SJSA1 (cell line): ENCODE data around the gene HOXA10. TPM values are rescaled to one million over a fixed set of nuclear protein-coding genes. Genes with fewer than 3 reads are reported as not detected.

ENCODE experiments used
- DNase-seq, 2 experiments: peaks; one replicate each; pipeline ENCODE4 v3.0.0-alpha.2; 2015 to 2020; ENCODE audit warnings: low spot score in 2 of 2, low read depth in 1 of 2
- H3K27ac ChIP-seq: fragments of 250-450 bp; sonication (Bioruptor Pico); 2 replicates; pipeline ENCODE4 v1.5.1; 2020; ENCODE audit warnings: mild to moderate bottlenecking, moderate library complexity
- H3K27me3 ChIP-seq: fragments of 250-450 bp; sonication (Bioruptor Pico); replicated peaks from 2 replicates; pipeline ENCODE4 v1.5.1; 2020; ENCODE audit warnings: mild to moderate bottlenecking, moderate library complexity
- H3K36me3 ChIP-seq: fragments of 250-450 bp; sonication (Bioruptor Pico); 2 replicates; pipeline ENCODE4 v1.5.1; 2020; ENCODE audit warnings: mild to moderate bottlenecking
- H3K4me1 ChIP-seq: fragments of 250-450 bp; sonication (Bioruptor Pico); replicated peaks from 2 replicates; pipeline ENCODE4 v1.6.1; 2021; ENCODE audit warnings: mild to moderate bottlenecking
- H3K4me3 ChIP-seq: fragments of 250-450 bp; sonication (Bioruptor Pico); 2 replicates; pipeline ENCODE4 v1.5.1; 2020; ENCODE audit warnings: mild to moderate bottlenecking
- H3K9me3 ChIP-seq: fragments of 250-450 bp; sonication (Bioruptor Pico); replicated peaks from 2 replicates; pipeline ENCODE4 v1.5.1; 2020; ENCODE audit warnings: mild to moderate bottlenecking
- total RNA-seq: library from RNA; depleted of rRNA; stranded (reverse); fragments of >200 nt; shearing (Covaris generic); gene quantifications from 2 replicates; pipeline ENCODE4 v1.2.3, GENCODE V29; 2014

Gene HOXA10
- total RNA-seq, 1 experiment from 2014 or later: 15.5 TPM

DNA sequence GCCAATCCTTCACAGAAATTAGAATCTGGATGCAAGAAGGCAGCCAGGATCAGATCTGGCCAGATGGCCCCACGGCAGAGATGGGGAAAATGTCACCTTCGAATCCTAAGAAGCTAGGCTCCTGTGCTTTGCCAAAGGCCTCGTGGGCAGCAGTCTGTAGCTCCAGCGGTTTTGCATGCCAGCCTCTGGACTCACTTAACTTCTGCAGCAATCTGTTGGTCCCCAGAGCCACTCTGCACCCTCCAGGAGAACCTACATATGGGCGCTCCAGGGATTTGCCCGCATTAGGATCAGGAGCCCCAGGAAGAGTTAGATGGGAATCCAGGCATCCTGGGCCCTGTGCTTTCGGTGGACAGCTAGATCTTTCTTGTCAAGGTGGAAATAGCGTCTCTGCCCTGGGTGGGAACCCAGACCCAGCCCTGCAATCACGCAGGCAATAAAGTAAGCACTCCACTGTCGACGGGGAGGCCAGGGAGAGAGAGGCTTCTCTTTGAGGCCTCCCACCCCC lies 35.9 kb upstream of the HOXA10 start:
- no peaks in the 10 kb centered on the region for H3K27me3 ChIP-seq
- no peak for DNase-seq
- H3K4me3 ChIP-seq: no peak overlapping the region
- no peaks in the 10 kb centered on the region for H3K9me3 ChIP-seq
- no peaks in the 10 kb centered on the region for H3K36me3 ChIP-seq
- peaks cover 6% of the 10 kb centered on the region for H3K4me1 ChIP-seq
- no peak overlapping the region for H3K27ac ChIP-seq

DNA sequence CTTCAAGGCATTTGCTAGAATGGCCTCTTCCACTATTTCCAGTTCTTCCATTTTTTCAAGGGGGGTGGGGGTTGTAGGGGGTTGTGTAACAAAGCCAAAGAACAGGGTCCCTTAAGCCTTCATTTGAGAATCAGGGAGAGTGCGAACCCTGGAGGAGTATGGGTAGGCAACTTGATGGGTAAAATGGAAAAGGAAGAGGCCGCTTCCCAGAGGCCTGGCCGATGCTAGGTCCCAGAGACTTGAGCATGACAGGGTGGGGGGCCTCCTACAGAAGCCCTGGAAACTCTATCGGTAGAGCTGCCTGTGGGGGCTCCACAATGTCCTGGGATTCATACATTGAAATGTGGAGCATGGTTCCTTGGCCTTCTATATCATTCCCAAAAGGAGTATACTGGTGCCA lies 34.9 kb upstream of the HOXA10 start:
- no peaks in the 10 kb centered on the region for H3K9me3 ChIP-seq
- H3K4me3 ChIP-seq: no peak overlapping the region
- DNase-seq: no peak
- H3K4me1 ChIP-seq: peaks cover 11% of the 10 kb centered on the region
- H3K36me3 ChIP-seq: no peaks in the 10 kb centered on the region
- H3K27ac ChIP-seq: no peak overlapping the region
- 0 out of 2 replicates have a peak, but pooled peaks cover 3% of the 10 kb centered on the region for H3K27me3 ChIP-seq

DNA sequence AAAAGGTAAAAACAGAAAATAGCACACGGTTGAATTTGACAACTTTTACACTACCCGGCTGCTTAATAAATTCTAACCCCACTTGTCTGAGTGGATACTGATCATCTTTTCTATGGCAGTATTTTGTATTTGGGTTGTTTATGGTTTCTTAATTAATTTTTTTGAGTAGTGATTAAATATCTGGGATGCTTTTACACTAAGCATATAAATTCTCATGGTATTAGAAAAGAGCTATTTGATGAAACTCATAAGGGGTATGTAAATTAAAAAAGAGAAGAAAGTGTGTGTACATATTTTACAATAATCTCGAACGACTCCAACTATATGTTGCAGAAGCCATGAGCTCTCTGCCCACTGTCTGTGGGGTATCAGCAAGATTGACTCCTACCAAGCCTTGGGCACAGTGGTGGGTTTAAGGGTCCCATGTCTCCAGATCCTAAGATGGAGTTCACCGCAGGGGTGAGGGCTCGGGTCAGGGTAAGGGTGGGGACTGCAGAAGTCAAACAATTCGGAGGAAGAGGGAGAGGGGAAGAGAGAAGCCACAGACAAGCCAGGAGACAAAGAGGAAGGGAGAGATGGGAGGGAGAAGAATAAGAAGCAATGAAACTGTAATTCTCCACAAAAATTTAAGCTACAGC lies 33.3 kb upstream of the HOXA10 start:
- no peak for DNase-seq
- H3K4me1 ChIP-seq: peaks cover 11% of the 10 kb centered on the region
- no peak overlapping the region for H3K4me3 ChIP-seq
- H3K27ac ChIP-seq: no peak overlapping the region
- 0 out of 2 replicates have a peak, but pooled peaks cover 3% of the 10 kb centered on the region for H3K27me3 ChIP-seq
- H3K9me3 ChIP-seq: no peaks in the 10 kb centered on the region
- no peaks in the 10 kb centered on the region for H3K36me3 ChIP-seq

DNA sequence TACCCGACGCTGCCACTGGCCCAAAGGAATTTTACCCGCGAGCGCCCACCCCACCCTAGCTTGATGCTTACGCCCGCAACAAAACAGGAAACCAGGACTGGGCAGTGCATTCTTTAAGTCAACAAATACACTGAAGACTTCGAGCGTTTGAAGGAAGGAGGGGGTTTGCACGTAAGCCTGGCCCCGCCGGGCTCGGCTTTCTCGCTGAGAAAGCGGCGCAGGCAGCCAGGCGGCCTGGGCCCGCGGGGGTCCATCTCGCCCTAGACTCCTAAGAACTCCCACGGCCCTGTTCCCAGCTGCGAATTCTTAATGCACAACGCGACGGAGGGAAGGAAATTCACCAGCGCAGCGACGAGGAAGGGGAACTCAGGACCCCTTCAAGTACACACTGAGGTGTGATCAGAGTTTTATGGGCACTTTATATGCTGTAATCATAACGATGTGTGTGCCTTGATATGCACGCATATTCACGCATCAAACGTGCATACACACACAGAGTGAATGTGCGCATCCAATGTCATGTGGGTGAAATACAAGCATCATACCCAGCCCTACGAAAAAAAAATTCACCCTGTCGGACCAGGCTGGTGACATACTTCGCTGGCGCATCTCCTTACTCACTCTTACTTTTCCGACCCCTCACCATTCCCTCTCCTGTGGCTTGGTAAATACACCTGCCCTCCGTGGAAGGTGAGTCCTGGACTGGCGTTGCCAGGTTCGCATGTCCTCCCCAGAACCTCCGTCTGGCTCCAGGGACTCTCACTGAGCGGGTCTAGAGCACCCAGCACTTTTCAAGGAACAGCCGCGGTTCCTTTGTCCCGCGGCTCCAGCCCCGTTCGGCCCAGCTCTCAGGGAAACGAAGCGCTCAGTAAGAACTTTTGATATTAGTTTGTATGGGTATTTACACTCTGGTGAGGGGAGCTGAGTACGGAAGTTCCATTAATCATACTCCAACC lies 31.5 kb upstream of the HOXA10 start:
- H3K27me3 ChIP-seq: 0 out of 2 replicates have a peak, but pooled peaks cover 3% of the 10 kb centered on the region

GRCh38 chr7:27204851-27205322 lies 30.8 kb upstream of the HOXA10 start:
- Histone ChIP-seq H3K4me3 (peak overlapping the region; percentile 11; the same call in 1 of the 2 replicates), H3K9me3 (no peaks in the 10 kb centered on the region), H3K36me3 (no peaks in the 10 kb centered on the region), H3K27me3 (0 out of 2 replicates have a peak, but pooled peaks cover 3% of the 10 kb centered on the region), H3K4me1 (peaks cover 26% of the 10 kb centered on the region), H3K27ac (no peak overlapping the region)
- peak in 1 of 2 experiments; percentile 44 for DNase-seq

More for the DNA sequence above, 31.5 kb upstream of the HOXA10 start:
- H3K4me1 ChIP-seq: peaks cover 21% of the 10 kb centered on the region
- no peaks in the 10 kb centered on the region for H3K36me3 ChIP-seq
- no peaks in the 10 kb centered on the region for H3K9me3 ChIP-seq
- peak overlapping the region; percentile 11; the same call in 1 of the 2 replicates for H3K4me3 ChIP-seq
- DNase-seq: no peak
- H3K27ac ChIP-seq: no peak overlapping the region

GRCh38 chr7:27203964-27204594 lies 30.0 kb upstream of the HOXA10 start:
- Histone ChIP-seq H3K27me3 (0 out of 2 replicates have a peak, but pooled peaks cover 3% of the 10 kb centered on the region), H3K4me3 (no peak overlapping the region)

DNA sequence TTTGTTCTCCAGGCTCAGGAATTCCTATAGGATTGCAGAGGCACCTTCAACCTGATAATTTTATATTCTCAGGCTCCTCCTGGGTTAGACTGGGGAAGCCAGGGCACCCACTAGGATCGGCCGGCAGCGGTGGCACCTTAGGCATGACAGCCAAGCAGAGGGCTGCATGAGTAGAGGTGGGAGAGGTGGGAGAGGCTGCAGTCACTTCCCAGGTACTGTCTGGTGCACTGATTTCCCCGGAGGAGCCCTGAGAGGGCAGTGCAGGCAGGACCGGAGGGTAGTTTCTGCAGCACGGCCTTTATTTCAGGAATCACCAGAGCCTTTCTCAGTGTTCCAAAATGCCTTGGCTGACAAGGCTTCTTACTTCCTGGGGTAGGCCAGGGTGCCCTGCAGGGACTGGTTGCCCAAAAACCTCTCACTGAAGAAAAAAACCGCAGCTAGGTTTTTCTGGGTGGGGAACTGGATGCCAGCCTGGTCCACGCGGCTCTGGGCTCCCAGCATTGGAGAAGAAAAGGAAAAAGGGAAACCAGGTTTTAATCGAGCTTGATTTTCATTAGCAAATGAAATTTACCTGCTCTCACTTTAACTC lies 29.3 kb upstream of the HOXA10 start:
- 0 out of 2 replicates have a peak, but pooled peaks cover 4% of the 10 kb centered on the region for H3K36me3 ChIP-seq
- peaks cover 32% of the 10 kb centered on the region for H3K4me1 ChIP-seq
- no peak overlapping the region for H3K4me3 ChIP-seq
- no peak overlapping the region for H3K27ac ChIP-seq
- DNase-seq: peak in 1 of 2 experiments; percentile 38
- H3K9me3 ChIP-seq: no peaks in the 10 kb centered on the region
- H3K27me3 ChIP-seq: 0 out of 2 replicates have a peak, but pooled peaks cover 3% of the 10 kb centered on the region

More at GRCh38 chr7:27203964-27204594, 30.0 kb upstream of the HOXA10 start:
- H3K4me1 ChIP-seq: peaks cover 30% of the 10 kb centered on the region
- no peaks in the 10 kb centered on the region for H3K9me3 ChIP-seq
- 0 out of 2 replicates have a peak, but pooled peaks cover 2% of the 10 kb centered on the region for H3K36me3 ChIP-seq
- peak in 1 of 2 experiments; percentile 12 for DNase-seq
- no peak overlapping the region for H3K27ac ChIP-seq

- 0 out of 2 replicates have a peak, but pooled peaks cover 4% of the 10 kb centered on the region for H3K36me3 ChIP-seq
- H3K27me3 ChIP-seq: 0 out of 2 replicates have a peak, but pooled peaks cover 3% of the 10 kb centered on the region
- DNase-seq: peak in 1 of 2 experiments; percentile 6
- no peak overlapping the region for H3K4me3 ChIP-seq
- H3K4me1 ChIP-seq: peaks cover 32% of the 10 kb centered on the region
- no peak overlapping the region for H3K27ac ChIP-seq
- no peaks in the 10 kb centered on the region for H3K9me3 ChIP-seq
These were observed 28.7 kb upstream of the HOXA10 start for GRCh38 chr7:27202862-27203134.

GRCh38 chr7:27202018-27202861 lies 28.1 kb upstream of the HOXA10 start:
- 0 out of 2 replicates have a peak, but pooled peaks cover 3% of the 10 kb centered on the region for H3K27me3 ChIP-seq
- no peaks in the 10 kb centered on the region for H3K9me3 ChIP-seq
- DNase-seq: peak in 1 of 2 experiments; percentile 19
- peaks cover 32% of the 10 kb centered on the region for H3K4me1 ChIP-seq
- H3K27ac ChIP-seq: no peak overlapping the region
- H3K36me3 ChIP-seq: 0 out of 2 replicates have a peak, but pooled peaks cover 4% of the 10 kb centered on the region
- no peak overlapping the region for H3K4me3 ChIP-seq

DNA sequence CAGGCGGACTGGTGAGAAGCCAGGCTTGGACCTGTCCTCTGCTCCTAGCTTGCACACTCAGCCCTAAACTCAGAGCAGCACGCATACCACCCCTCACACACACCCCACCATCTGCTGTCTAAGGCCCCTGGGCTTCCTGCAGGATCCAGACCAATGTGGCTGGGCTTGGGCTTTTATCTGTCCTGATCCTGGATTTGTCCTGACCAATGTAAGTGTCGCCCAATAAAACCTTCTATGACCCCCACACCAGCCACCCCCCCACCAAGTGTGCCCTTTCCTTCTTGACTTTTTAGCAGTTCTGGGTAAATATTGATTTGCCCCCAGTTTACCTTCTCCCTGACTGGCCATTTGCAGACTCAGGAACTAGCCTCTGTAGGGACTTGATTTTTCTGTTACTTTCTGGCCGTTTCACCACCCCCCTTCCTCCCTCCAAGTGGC lies 27.5 kb upstream of the HOXA10 start:
- Histone ChIP-seq H3K27me3 (0 out of 2 replicates have a peak, but pooled peaks cover 3% of the 10 kb centered on the region), H3K27ac (no peak overlapping the region), H3K9me3 (no peaks in the 10 kb centered on the region), H3K4me3 (peak overlapping the region; percentile 85), H3K36me3 (0 out of 2 replicates have a peak, but pooled peaks cover 4% of the 10 kb centered on the region), H3K4me1 (peaks cover 32% of the 10 kb centered on the region)
- peak in 1 of 2 experiments; percentile 35 for DNase-seq

DNA sequence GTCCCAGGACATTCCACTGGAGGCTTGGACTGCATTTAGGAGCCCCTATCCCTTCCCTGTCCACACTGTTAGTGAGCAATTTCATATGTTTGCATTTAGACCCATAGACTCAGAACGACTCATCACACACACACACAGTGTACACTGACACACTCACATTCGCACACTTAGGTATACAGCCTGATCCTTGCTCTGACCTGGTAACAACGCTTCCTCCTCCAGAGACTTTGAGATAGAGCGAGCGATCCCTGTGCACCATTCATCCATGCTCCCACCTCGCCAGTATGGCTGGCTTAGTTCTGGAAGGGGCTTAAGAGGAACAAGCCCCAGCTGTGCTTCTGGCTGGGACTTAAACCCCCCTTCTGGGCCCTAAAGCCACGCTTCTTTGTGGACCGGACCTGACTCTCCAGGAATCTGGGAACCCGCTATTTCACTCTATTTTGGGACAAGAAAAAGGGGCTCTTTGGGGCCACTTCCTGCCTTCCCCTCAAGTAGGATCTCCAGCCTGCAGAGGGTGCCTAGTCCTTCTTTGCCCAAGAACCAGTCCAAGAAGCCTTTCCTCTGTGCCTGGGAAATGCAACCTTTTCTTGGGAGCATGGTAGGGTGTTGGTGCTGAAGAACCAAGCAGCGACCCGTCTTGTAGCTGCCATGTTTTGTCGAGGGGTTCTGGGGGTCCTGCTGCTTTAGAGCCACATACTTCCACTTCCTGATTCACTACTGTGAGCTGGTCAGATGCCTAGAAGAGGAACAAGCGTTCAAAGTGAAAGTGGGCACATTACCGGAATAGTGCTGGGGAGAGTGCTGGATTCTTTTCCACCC lies 26.9 kb upstream of the HOXA10 start:
- Histone ChIP-seq H3K4me1 (peaks cover 35% of the 10 kb centered on the region), H3K27ac (no peak overlapping the region), H3K27me3 (0 out of 2 replicates have a peak, but pooled peaks cover 3% of the 10 kb centered on the region), H3K36me3 (0 out of 2 replicates have a peak, but pooled peaks cover 4% of the 10 kb centered on the region), H3K9me3 (no peaks in the 10 kb centered on the region), H3K4me3 (peak overlapping the region; percentile 85)
- DNase-seq: peak; percentile 20 to 30
